ENCODE measurements around the gene TTC4. TPM values are rescaled to one million over a fixed set of nuclear protein-coding genes. Genes with fewer than 3 reads are reported as not detected.

Gene TTC4
- total RNA-seq, 1 experiment from 2014 or later, result 30.8 TPM

GRCh38 chr1:54757833-54758232 is 42.2 kb downstream of the TTC4 start:
- H3K9ac ChIP-seq (ENCODE audit: extremely low read depth, insufficient read length, low read length), result no peak overlapping the region
- H3K4me1 ChIP-seq (ENCODE audit: insufficient read depth, low read length), result no peaks in the 10 kb centered on the region
- H3K4me2 ChIP-seq (ENCODE audit: insufficient read depth, insufficient read length, low read length), result no peak overlapping the region
- no peaks in the 10 kb centered on the region for H3K79me2 ChIP-seq (ENCODE audit: insufficient read depth, low read length)
- no peaks in the 10 kb centered on the region for H3K27me3 ChIP-seq (ENCODE audit: insufficient read depth, low read length)
- DNase-seq, result no peak
- no peak overlapping the region for H3K4ac ChIP-seq (ENCODE audit: low read depth, low read length)
- H2BK20ac ChIP-seq (ENCODE audit: low read depth, low read length, poor library complexity, severe bottlenecking), result no peak overlapping the region
- H2BK5ac ChIP-seq (ENCODE audit: insufficient read length, low read length), result no peak overlapping the region
- H2BK15ac ChIP-seq (ENCODE audit: low read depth, low read length), result no peak overlapping the region
- H2AFZ ChIP-seq (ENCODE audit: low read length), result no peak overlapping the region
- H3T11ph ChIP-seq (ENCODE audit: low read length), result no peak overlapping the region
- Mint-ChIP-seq H3K36me3 (ENCODE audit: insufficient read depth in 1 of 3, low read depth in 3 of 3) (peaks cover 4 to 32% (median 20%) of the 10 kb centered on the region in 3 experiments; a peak in 4 of 7 replicates), H3K4me3 (no peak overlapping the region), H3K9me3 (no peaks in the 10 kb centered on the region), H3K27me3 (ENCODE audit: low read depth) (no peaks in the 10 kb centered on the region), H3K27ac (no peak overlapping the region), H3K4me1 (peaks cover 12 to 13% of the 10 kb centered on the region in 2 experiments)
- no peaks in the 10 kb centered on the region for H3K23me2 ChIP-seq (ENCODE audit: insufficient read length, low read depth, low read length, poor library complexity, severe bottlenecking)
- no peak overlapping the region for H3K14ac ChIP-seq (ENCODE audit: insufficient read depth, low read length)
- peaks cover 3% of the 10 kb centered on the region for H4K20me1 ChIP-seq (ENCODE audit: control insufficient read depth, insufficient read depth, insufficient read length)
- no peak overlapping the region for H3K23ac ChIP-seq (ENCODE audit: insufficient read length, low read depth, low read length)
- H4K5ac ChIP-seq (ENCODE audit: insufficient read length, low read depth, low read length), result no peak overlapping the region
- H3K79me1 ChIP-seq (ENCODE audit: insufficient read depth, low read depth, low read length, poor library complexity, severe bottlenecking), result no peaks in the 10 kb centered on the region
- no peaks in the 10 kb centered on the region for H3K9me3 ChIP-seq (ENCODE audit: control insufficient read depth, low read depth, low read length)
- no peak overlapping the region for H4K91ac ChIP-seq (ENCODE audit: insufficient read length, low read depth, low read length)
- no peak overlapping the region for H4K8ac ChIP-seq (replicated peaks; ENCODE audit: insufficient read length, low read depth, low read length)
- no peak overlapping the region for H3K56ac ChIP-seq (ENCODE audit: insufficient read length, low read depth, low read length)
- no peak overlapping the region for H3K18ac ChIP-seq (ENCODE audit: insufficient read length, low read depth, low read length)
- no peak overlapping the region for H2BK12ac ChIP-seq (ENCODE audit: insufficient read length, low read depth, low read length)
- H3K27ac ChIP-seq (ENCODE audit: insufficient read length, low read depth, low read length), result no peak overlapping the region
- TF ChIP-seq CTCF (conservative IDR thresholded peaks at IDR 0.05), result no peak
- no CpG with 5 or more reads among the region's 9 CpGs for WGBS (ENCODE audit: extremely low coverage, insufficient read length, low lambda C conversion rate)
- H2BK120ac ChIP-seq (ENCODE audit: low read depth, low read length, poor library complexity, severe bottlenecking), result no peak overlapping the region
- H2AK5ac ChIP-seq (ENCODE audit: insufficient read length, low read length), result no peak overlapping the region
